CD8-positive, alpha-beta memory T cell (primary cell): ENCODE data around the gene CDS2. TPM values are rescaled to one million over a fixed set of nuclear protein-coding genes. Genes with fewer than 3 reads are reported as not detected.

Source experiments
- polyA plus RNA-seq: library from polyadenylated mRNA; unstranded; fragments of 300-500 nt; fragmentation: Illumina TruSeq; gene quantifications from one replicate; pipeline ENCODE4 v1.2.3, GENCODE V29; 2021
- total RNA-seq, 2 experiments: library from RNA; stranded (reverse); gene quantifications; one replicate each; pipeline ENCODE4 v1.2.3, GENCODE V29; 2021

Gene CDS2
- total and polyA plus RNA-seq, 3 experiments from 2014 or later: 48.3 to 57.3 (median 55.3) TPM

Other genes starting within 250 kb of the CDS2 start
- 10 to 100 TPM; 20.6 to 24.3 TPM for gene SLC23A2, start 125.5 kb upstream of the CDS2 start, total RNA-seq
- 6.7 TPM for gene SLC23A2, start 125.5 kb upstream of the CDS2 start, polyA plus RNA-seq
- 10 to 100 TPM; 86.4 to 87.8 TPM for gene TMEM230, start 13.9 kb upstream of the CDS2 start, total RNA-seq
- 250 TPM for gene TMEM230, start 13.9 kb upstream of the CDS2 start, polyA plus RNA-seq
- 100 to 1,000 TPM; 654 to 662 TPM for gene PCNA, start 7.0 kb upstream of the CDS2 start, total RNA-seq
- 58.4 TPM for gene PCNA, start 7.0 kb upstream of the CDS2 start, polyA plus RNA-seq
- gene PROKR2, start 189.9 kb downstream of the CDS2 start, total RNA-seq: under 1 TPM in 1 of 2 experiments, not detected in 1; 0.18 TPM
- gene PROKR2, start 189.9 kb downstream of the CDS2 start, polyA plus RNA-seq: 0.94 TPM